HG03045 (cell line): ENCODE results near the gene HVCN1.
"Not testable (repeated sequence)": the region's sequence is repeated elsewhere in the genome, so short reads cannot be mapped to it uniquely, and the experiment has no call there.

ENCODE experiments used
- ATAC-seq: cut with Tn5 transposase; IDR thresholded peaks from one replicate; pipeline ENCODE4 v1.9.1; 2021; ENCODE audit warnings: mild to moderate bottlenecking, moderate library complexity; ENCODE audit not compliant: unreplicated experiment

The HVCN1 gene

GRCh38 chr12:110688446-110689280 is at the start of gene HVCN1:
TSS of gene HVCN1 (minus strand) at chr12:110689115. CDS start at chr12:110683245, 5,870 bp downstream.
- peak; percentile 39 for ATAC-seq

- no peak for ATAC-seq
Measured at GRCh38 chr12:110737532-110737931, 48.6 kb upstream of the HVCN1 start.

- ATAC-seq = not testable (repeated sequence)
Measured at GRCh38 chr12:110737016-110737415, 48.1 kb upstream of the HVCN1 start.

- no peak for ATAC-seq
Measured at GRCh38 chr12:110733900-110734299, 45.0 kb upstream of the HVCN1 start.

GRCh38 chr12:110733089-110733715 is 44.3 kb upstream of the HVCN1 start:
- ATAC-seq = no peak

- ATAC-seq = no peak
Measured at GRCh38 chr12:110732572-110732971, 43.7 kb upstream of the HVCN1 start.

- no peak for ATAC-seq
Measured at GRCh38 chr12:110731479-110731878, 42.6 kb upstream of the HVCN1 start.

- ATAC-seq = no peak
Measured at GRCh38 chr12:110728628-110729027, 39.7 kb upstream of the HVCN1 start.

GRCh38 chr12:110726708-110727369 is 37.9 kb upstream of the HVCN1 start:
- no peak for ATAC-seq

GRCh38 chr12:110726028-110726427 is 37.1 kb upstream of the HVCN1 start:
- no peak for ATAC-seq

- ATAC-seq = no peak
Measured at GRCh38 chr12:110725267-110725666, 36.4 kb upstream of the HVCN1 start.

- ATAC-seq = not testable (repeated sequence)
Measured at GRCh38 chr12:110722892-110723291, 34.0 kb upstream of the HVCN1 start.

GRCh38 chr12:110721570-110721969 is 32.7 kb upstream of the HVCN1 start:
- ATAC-seq = no peak

GRCh38 chr12:110720516-110720915 is 31.6 kb upstream of the HVCN1 start:
- no peak for ATAC-seq

GRCh38 chr12:110718222-110718908 is 29.4 kb upstream of the HVCN1 start:
- no peak for ATAC-seq

- no peak for ATAC-seq
Measured at GRCh38 chr12:110717037-110717436, 28.1 kb upstream of the HVCN1 start.

- ATAC-seq = no peak
Measured at GRCh38 chr12:110708917-110709316, 20.0 kb upstream of the HVCN1 start.

GRCh38 chr12:110705309-110705708 is 16.4 kb upstream of the HVCN1 start:
- ATAC-seq = no peak

- ATAC-seq = no peak
Measured at GRCh38 chr12:110704750-110705149, 15.8 kb upstream of the HVCN1 start.

GRCh38 chr12:110704231-110704630 is 15.3 kb upstream of the HVCN1 start:
- ATAC-seq = no peak

GRCh38 chr12:110702081-110702480 is 13.2 kb upstream of the HVCN1 start:
- ATAC-seq = no peak
